Fibroblast of the conjunctiva (primary cell): ENCODE results near the gene UBR1.
A peak's percentile ranks its signal among the peaks of the same experiment; 100 is the strongest.

Experiments
- DNase-seq: peaks from one replicate; pipeline ENCODE4 v3.0.0-alpha.2; 2010; ENCODE audit warnings: low read depth

The UBR1 gene

GRCh38 chr15:43107751-43108150, 1.9 kb upstream of the UBR1 start:
- no peak for DNase-seq

- DNase-seq = no peak
Observed at GRCh38 chr15:43106486-43106829, 620 bp upstream of the UBR1 start.

DNA sequence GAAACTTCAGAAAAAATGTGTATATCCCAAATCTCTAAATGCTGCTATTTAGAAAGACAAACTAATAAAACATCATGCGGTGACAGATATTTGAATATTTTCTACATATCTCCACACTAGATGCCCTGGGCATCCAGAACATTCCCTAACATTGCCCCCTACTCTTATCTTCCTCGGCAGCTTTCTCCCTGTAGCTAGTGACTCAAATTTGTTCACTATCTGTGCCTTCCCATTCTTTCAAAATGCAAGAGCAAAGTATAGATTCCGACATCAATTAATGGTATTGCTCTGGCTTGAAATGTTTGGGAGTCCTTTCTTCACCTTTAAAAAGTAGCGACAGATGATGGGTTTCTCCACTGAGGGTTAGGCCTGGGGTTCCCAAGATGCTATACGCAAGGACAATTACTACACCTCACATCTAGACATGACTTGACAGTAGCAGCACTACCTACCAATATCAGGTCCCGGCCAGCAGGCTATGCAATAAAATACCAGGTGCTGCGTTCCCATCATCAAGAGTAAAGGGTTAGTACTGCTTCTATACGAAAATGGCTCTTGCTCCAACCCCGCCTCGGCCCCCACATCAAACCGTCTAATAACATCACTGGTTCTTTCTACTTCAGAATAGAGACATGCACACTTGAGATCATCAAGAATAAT, 631 bp downstream of the UBR1 start:
- DNase-seq = no peak

GRCh38 chr15:43104426-43104825, 1.4 kb downstream of the UBR1 start:
- no peak for DNase-seq

DNA sequence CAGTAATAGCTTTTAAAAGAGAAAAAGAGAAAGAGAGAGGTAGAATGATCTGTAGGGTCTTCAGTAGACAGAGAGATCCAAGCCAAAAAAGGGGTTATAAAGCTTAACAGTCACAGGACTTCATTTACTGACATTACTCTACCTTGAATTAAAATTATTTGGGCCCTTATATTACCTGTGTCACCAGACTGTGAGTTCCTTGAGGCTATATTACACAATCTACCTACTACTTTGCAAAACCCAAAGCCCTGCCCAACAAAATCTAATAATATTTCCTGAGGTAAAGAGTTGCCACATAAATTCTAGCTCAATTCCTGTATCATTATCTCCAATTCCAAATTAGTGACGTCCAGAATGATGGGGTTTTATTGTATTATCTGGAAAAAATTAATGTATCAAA, 1.9 kb downstream of the UBR1 start:
- no peak for DNase-seq

DNA sequence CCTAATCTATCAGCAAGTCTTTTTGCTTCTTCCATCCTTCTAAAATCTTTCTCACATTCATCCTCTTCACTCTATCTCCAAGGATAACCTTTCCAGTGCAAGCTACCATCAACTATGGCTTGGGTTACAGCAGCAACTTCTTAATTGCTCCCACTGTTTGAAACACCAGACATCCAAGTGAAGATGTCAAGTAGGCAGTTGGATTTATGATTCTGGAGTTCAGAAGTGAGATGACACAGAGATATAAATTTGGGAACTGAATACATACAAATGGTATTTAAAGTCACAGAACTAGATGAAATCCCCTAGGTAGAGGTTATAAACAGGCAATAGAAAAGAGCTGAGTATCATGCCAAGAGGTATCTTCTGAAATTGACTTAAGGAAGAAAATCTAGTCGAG, 3.7 kb downstream of the UBR1 start:
- no peak for DNase-seq

DNA sequence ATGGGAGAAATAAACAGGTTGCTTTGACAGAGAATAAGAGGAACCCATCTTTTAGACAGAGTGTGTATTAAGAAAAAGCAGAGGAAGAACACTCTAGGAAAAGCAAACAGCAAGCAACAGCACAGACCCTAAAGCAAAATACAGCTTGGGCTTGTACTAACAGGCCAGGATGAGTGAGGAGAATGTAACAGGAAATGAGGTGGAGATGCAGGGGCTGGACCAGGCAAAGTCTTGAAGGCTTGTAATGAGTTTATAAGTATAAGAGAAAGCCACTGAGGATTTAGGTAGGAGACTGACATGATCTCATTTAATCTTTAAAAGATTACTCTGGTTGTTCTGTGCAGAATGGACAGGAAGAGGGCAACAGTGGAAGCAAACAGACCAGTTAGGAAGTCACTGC, 4.9 kb downstream of the UBR1 start:
- DNase-seq = no peak

GRCh38 chr15:43099105-43099845, 6.6 kb downstream of the UBR1 start:
- DNase-seq = no peak

GRCh38 chr15:43096411-43096810, 9.4 kb downstream of the UBR1 start:
- no peak for DNase-seq

- no peak for DNase-seq
Observed at GRCh38 chr15:43095708-43096347, 10.0 kb downstream of the UBR1 start.

DNA sequence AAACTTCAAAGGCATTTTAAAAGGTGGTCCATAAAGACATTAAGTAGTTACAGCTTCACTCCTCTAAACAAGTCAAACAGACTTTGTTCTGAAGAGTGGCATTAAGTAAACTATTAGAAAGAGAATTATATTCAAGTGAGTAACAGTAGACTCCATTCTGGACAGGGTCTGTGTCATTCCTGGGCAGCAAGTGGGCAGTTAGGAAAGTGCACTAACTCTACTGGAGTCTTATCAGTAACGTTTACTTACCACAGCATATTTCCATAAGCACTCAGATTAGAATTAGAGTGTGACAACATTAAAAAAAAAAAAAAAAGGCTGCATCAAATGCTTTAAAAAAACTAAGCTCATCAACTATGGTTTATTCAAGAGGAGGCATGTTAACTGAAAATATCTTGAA, 10.6 kb downstream of the UBR1 start:
- no peak for DNase-seq

DNA sequence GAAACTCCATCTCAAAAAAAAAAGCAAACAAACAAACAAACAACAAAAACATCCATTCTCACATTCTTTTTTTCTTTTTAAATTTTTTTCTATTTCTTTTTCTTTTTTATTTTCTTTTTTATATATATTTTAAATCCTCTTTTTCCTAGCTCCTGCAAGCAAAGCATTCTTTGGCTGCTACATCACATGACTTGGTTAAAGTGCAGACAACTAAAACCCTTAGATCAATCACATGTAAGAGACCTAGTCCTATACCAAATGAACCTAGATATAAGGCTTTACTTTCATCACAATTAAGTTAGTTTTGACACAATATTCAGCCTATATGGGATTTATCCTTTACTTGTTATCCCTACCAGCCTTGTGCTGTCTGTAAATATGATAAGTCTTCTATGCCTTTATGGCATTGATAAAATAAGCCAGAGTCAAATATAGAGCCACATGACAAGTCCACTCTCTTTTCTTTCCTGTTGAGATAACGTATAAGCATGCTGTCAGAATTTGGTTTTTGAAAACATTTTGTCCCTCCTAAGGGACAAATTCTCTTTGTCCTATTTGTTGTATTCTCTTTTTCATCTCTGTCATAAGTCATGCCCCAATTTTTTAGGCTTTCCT, 11.3 kb downstream of the UBR1 start:
- no peak for DNase-seq

- no peak for DNase-seq
Observed at GRCh38 chr15:43093026-43093425, 12.8 kb downstream of the UBR1 start.

GRCh38 chr15:43091859-43092258, 14.0 kb downstream of the UBR1 start:
- DNase-seq = no peak

DNA sequence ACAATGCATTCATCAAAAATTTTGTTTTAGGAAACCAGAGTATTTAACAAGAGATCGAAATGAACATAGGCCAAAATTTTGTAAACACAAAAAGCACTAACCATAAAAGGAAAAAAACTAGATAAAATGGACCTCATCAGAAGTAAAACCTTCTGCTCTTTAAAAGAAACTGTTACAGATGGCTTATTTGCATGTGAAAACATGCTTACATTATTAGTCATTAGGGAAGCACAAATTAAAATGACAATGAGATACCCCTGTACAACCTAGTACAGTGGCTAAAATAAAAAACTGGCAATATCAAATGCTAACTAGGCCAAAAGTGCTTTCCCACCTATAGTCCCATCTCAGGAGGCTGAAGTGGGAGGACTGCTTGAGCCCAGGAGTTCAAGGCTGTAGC, 19.3 kb downstream of the UBR1 start:
- no peak for DNase-seq

DNA sequence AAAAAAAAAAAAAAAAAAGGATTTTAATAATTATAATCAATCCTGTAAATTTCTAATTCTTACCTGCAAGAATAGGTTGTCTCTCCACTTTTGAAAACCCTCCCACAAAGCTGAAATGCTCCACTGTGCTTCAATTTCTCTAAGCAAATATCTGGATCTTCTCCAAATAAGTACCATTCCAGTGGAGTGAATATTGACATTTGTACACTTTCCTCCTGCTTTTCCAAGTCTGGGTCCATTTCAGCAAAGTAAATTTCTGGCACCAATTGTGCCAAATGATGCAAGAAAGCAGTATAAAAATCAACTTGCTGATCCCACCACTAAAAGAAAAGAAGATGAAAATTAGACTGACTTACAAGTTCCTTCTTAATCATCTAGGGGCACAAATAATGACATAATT, 19.9 kb downstream of the UBR1 start:
- peak; percentile 31 for DNase-seq

DNA sequence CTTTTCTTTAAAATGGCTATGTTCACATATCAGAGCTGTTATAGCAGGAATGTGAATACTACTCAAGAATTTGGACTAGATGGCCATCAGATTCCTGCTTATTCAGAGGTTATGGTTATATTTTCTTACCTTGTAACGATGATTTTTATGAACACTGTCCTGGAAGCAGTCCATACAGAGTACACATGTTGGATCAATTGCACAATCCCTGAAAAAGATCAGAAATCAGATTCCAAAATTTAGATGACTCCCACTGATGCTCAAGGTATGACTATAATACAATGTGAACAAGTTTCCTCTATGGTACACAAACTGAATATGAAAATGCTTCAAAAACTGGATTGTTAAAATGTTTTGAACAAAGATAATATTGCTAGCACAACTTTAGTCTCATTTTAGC, 23.3 kb downstream of the UBR1 start:
- no peak for DNase-seq

DNA sequence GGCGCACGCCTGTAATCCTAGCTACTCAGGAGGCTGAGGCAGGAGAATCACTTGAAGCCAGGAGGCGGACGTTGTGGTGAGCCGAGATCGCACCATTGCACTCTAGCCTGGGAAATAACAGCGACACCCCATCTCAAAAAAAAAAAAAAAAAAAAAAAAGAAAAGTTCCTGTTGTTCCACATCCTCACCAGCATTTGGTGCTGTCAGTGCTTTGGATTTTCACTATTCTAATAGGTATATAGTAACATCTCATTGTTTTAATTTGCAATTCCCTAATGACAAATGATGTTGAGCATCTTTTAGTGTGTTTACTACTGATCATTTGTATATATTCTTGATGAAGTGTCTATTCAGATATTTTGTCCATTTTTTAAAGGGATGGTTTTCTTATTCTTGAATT, 24.6 kb downstream of the UBR1 start:
- DNase-seq = no peak

GRCh38 chr15:43071451-43071850, 34.4 kb downstream of the UBR1 start:
- no peak for DNase-seq

DNA sequence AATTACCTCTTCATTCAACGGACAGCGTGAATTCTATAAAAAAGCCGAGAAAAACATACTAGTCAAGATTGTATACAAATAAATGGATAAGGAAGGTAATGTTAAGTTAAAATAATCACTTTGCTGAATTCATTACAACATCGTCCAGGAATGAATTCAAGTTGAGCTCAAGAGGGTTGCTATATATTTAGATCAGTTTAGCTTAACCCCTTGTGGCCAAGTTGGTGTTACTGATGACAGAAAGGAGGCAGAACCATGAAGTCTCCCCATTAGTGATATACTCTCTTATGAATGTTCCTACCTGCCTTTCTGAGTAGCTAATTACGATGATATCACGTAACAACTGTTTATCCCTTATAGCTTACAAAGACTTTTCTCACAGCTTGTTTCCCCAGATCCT, 34.9 kb downstream of the UBR1 start:
- no peak for DNase-seq

- no peak for DNase-seq
Observed at GRCh38 chr15:43070249-43070648, 35.6 kb downstream of the UBR1 start.

DNA sequence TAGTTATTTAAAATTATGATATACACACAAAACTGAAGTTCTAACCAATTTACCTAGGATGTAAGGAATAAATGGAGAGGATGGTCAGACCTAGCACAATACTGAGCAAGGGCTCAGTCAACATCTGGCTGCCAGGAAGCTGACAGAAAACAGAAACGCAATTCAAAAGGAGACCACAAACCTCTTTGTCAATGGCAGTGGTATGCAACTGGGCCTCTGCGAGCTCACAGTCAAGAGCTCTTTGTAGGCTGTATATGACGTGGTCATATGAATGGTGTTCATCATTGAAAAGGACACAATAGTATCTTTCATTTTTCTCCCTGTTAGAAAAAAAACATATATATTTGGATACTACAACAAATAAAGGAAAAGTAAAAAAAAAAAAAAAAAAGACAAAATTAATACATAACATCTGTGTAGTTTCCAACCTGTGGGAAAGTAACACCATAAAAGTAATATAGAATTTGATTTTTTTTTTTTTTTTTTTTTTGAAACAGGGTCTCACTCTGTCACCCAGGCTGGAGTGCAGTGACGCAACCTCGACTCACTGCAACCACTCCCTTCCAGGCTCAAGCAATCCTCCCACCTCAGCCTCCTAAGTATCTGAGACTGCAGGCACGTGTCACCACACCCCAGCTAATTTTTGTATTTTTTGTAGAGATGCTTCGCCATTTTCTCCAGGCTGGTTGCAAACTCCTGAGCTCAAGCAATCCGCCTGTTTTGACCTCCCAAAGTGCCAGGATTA, 37.9 kb downstream of the UBR1 start:
- DNase-seq = no peak
